ENCODE results near the gene ABCA7.

GRCh38 chr19:1017115-1017905 is 22.6 kb upstream of the ABCA7 start:
- TF ChIP-seq CTCF (IDR thresholded peaks at IDR 0.05; ENCODE audit: low read depth, low read length, poor library complexity, severe bottlenecking) (no peak), EZH2phosphoT487 (IDR thresholded peaks at IDR 0.05; ENCODE audit: borderline replicate concordance, low read length) (no peak)

All from DOHH2 (cell line).